Liver (tissue), 9 donors: ENCODE data around the gene NFATC1. TPM values are rescaled to one million over a fixed set of nuclear protein-coding genes. Genes with fewer than 3 reads are reported as not detected.

Source experiments
- DNase-seq: peaks from one replicate; pipeline ENCODE4 v3.0.0-alpha.2; 2017; ENCODE audit warnings: low spot score
- H3K27ac ChIP-seq, 2 donors: one replicate each; pipeline ENCODE4 v1.7.0; 2013; ENCODE audit warnings: inconsistent platforms in 2 of 2, low read length in 2 of 2, control low read depth in 1 of 2, low read depth in 1 of 2, mild to moderate bottlenecking in 1 of 2
- H3K27me3 ChIP-seq, 4 donors: one replicate each; pipeline versions ENCODE4 v1.6.1 to v1.7.0; 2013; ENCODE audit warnings: low read length in 3 of 4, inconsistent platforms in 1 of 4, mild to moderate bottlenecking in 1 of 4, moderate library complexity in 1 of 4; ENCODE audit not compliant: control insufficient read depth in 4 of 4, insufficient read depth in 4 of 4
- H3K36me3 ChIP-seq, 4 donors: one replicate each; pipeline versions ENCODE4 v1.6.1 to v1.7.0; 2013; ENCODE audit warnings: low read length in 3 of 4, mild to moderate bottlenecking in 3 of 4, low read depth in 1 of 4, moderate library complexity in 1 of 4; ENCODE audit not compliant: control insufficient read depth in 4 of 4, insufficient read depth in 3 of 4
- H3K4me1 ChIP-seq, 4 donors: one replicate each; pipeline versions ENCODE4 v1.6.1 to v1.7.0; 2013; ENCODE audit warnings: low read length in 3 of 4, mild to moderate bottlenecking in 3 of 4, moderate library complexity in 1 of 4; ENCODE audit not compliant: control insufficient read depth in 4 of 4, insufficient read depth in 4 of 4
- H3K4me3 ChIP-seq, 3 donors: one replicate each; pipeline versions ENCODE4 v1.6.1 to v1.7.0; 2013; ENCODE audit warnings: low read length in 3 of 3, control low read depth in 1 of 3, low read depth in 1 of 3, mild to moderate bottlenecking in 1 of 3
- H3K9ac ChIP-seq, 2 donors: one replicate each; pipeline ENCODE4 v1.7.0; 2013; ENCODE audit warnings: low read length in 2 of 2, mild to moderate bottlenecking in 2 of 2, moderate library complexity in 2 of 2, control low read depth in 1 of 2, low read depth in 1 of 2
- H3K9me3 ChIP-seq, 4 donors: one replicate each; pipeline versions ENCODE4 v1.6.1 to v1.7.0; 2013; ENCODE audit warnings: low read length in 3 of 4; ENCODE audit not compliant: control insufficient read depth in 4 of 4
- CTCF ChIP-seq: fragments of 150-350 bp; IDR thresholded peaks from 2 replicates; pipeline ENCODE4 v1.5.1; 2017; ENCODE audit warnings: improper control_type of control experiment, low read depth, low read length; ENCODE audit not compliant: missing input control
- EGR1 ChIP-seq, 2 donors: IDR thresholded peaks; 2 replicates each; pipeline ENCODE4 v1.6.1; 2016 to 2018; ENCODE audit warnings: antibody characterized with exemption in 2 of 2, low read depth in 2 of 2
- FOXA1 ChIP-seq: IDR thresholded peaks from 2 replicates; pipeline ENCODE4 v1.6.1; 2016; ENCODE audit warnings: antibody characterized with exemption
- FOXA2 ChIP-seq: IDR thresholded peaks from 2 replicates; pipeline ENCODE4 v1.6.1; 2016; ENCODE audit warnings: antibody characterized with exemption
- GABPA ChIP-seq, 2 donors: IDR thresholded peaks in 1 of 2; conservative IDR thresholded peaks in 1 of 2; 2 replicates each; pipeline ENCODE4 v1.6.1; 2016; ENCODE audit warnings: antibody characterized with exemption in 2 of 2, mild to moderate bottlenecking in 1 of 2, moderate library complexity in 1 of 2
- HNF4G ChIP-seq: IDR thresholded peaks from 2 replicates; pipeline ENCODE4 v1.6.1; 2016; ENCODE audit warnings: antibody characterized with exemption
- JUND ChIP-seq, 2 donors: IDR thresholded peaks; 2 replicates each; pipeline ENCODE4 v1.6.1; 2016; ENCODE audit warnings: antibody characterized with exemption in 2 of 2
- NR2F2 ChIP-seq: IDR thresholded peaks from 2 replicates; pipeline ENCODE4 v1.6.1; 2016; ENCODE audit warnings: antibody characterized with exemption
- RAD21 ChIP-seq, 2 donors: IDR thresholded peaks; 2 replicates each; pipeline ENCODE4 v1.6.1; 2016; ENCODE audit warnings: antibody characterized with exemption in 2 of 2, mild to moderate bottlenecking in 2 of 2
- REST ChIP-seq: IDR thresholded peaks from 2 replicates; pipeline ENCODE4 v1.6.1; 2016; ENCODE audit warnings: antibody characterized with exemption, mild to moderate bottlenecking
- RXRA ChIP-seq, 2 donors: IDR thresholded peaks; 2 replicates each; pipeline ENCODE4 v1.6.1; 2017 to 2018; ENCODE audit warnings: antibody characterized with exemption in 2 of 2, mild to moderate bottlenecking in 1 of 2
- SP1 ChIP-seq: IDR thresholded peaks from 2 replicates; pipeline ENCODE4 v1.6.1; 2018; ENCODE audit warnings: antibody characterized with exemption, mild to moderate bottlenecking
- TAF1 ChIP-seq: conservative IDR thresholded peaks from 2 replicates; pipeline ENCODE4 v1.6.1; 2016; ENCODE audit warnings: antibody characterized with exemption, mild to moderate bottlenecking
- YY1 ChIP-seq: IDR thresholded peaks from 2 replicates; pipeline ENCODE4 v1.6.1; 2016; ENCODE audit warnings: antibody characterized with exemption, mild to moderate bottlenecking
- WGBS: extraction: QIAGEN DNeasy Blood & Tissue Kit; methylation state at CpG from one replicate; pipeline ENCODE4 v1.1.7; 2013; 5-methylcytosine and 5-hydroxymethylcytosine counted together
- polyA plus RNA-seq, 2 donors: library from polyadenylated mRNA; stranded (reverse) in 1 of 2; unstranded in 1 of 2; fragments of 200-250 nt in 1 of 2; fragments of >200 nt in 1 of 2; fragmentation: Nextera tagmentation in 1 of 2; extraction: Ambion mirVana in 1 of 2; gene quantifications; one replicate each; pipeline versions ENCODE4 v1.2.1 to v1.2.3, GENCODE V29; 2013 to 2015
- total RNA-seq, 2 donors: library from RNA; depleted of rRNA; stranded (reverse); fragments of >200 nt; gene quantifications; one replicate each; pipeline ENCODE4 v1.2.3, GENCODE V29; 2014
- TF ChIP-seq, protein P1 (sequence below): IDR thresholded peaks from 2 replicates; pipeline ENCODE4 v1.6.1; 2016; ENCODE audit warnings: antibody characterized with exemption
- TF ChIP-seq, protein P2 (sequence below): IDR thresholded peaks from 2 replicates; pipeline ENCODE4 v1.6.1; 2016; ENCODE audit warnings: antibody characterized with exemption
- donor health status: healthy.
- donor health status: healthy.
- donor health status: healthy.
- donor health status: healthy.
- donor health status: healthy.

NFATC1 gene
- total and polyA plus RNA-seq, 4 donors = 0.57 to 2.2 (median 1.3) TPM

GRCh38 chr18:79372991-79373390 is 22.7 kb upstream of the NFATC1 start:
- WGBS = 88% methylated on average over 2 of the region's 2 CpGs
- TF ChIP-seq, protein P1, sequence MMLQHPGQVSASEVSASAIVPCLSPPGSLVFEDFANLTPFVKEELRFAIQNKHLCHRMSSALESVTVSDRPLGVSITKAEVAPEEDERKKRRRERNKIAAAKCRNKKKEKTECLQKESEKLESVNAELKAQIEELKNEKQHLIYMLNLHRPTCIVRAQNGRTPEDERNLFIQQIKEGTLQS = no peak
- TF ChIP-seq FOXA2 (no peak), YY1 (no peak), FOXA1 (no peak), TAF1 (no peak), CTCF (no peak), JUND (IDR thresholded peaks at IDR 0.05) (no peak), RAD21 (IDR thresholded peaks at IDR 0.05) (no peak), NR2F2 (no peak), EGR1 (IDR thresholded peaks at IDR 0.05; ENCODE audit: low read depth in 2 of 2) (no peak)
- TF ChIP-seq, protein P2, sequence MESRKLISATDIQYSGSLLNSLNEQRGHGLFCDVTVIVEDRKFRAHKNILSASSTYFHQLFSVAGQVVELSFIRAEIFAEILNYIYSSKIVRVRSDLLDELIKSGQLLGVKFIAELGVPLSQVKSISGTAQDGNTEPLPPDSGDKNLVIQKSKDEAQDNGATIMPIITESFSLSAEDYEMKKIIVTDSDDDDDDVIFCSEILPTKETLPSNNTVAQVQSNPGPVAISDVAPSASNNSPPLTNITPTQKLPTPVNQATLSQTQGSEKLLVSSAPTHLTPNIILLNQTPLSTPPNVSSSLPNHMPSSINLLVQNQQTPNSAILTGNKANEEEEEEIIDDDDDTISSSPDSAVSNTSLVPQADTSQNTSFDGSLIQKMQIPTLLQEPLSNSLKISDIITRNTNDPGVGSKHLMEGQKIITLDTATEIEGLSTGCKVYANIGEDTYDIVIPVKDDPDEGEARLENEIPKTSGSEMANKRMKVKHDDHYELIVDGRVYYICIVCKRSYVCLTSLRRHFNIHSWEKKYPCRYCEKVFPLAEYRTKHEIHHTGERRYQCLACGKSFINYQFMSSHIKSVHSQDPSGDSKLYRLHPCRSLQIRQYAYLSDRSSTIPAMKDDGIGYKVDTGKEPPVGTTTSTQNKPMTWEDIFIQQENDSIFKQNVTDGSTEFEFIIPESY = no peak
- DNase-seq = no peak
- Histone ChIP-seq H3K27ac (no peak overlapping the region), H3K9ac (no peak overlapping the region), H3K4me3 (no peak overlapping the region), H3K4me1 (no peaks in the 10 kb centered on the region), H3K9me3 (no peaks in the 10 kb centered on the region), H3K36me3 (peaks cover 4 to 13% (median 5%) of the 10 kb centered on the region in 4 donors), H3K27me3 (no peaks in the 10 kb centered on the region)

DNA sequence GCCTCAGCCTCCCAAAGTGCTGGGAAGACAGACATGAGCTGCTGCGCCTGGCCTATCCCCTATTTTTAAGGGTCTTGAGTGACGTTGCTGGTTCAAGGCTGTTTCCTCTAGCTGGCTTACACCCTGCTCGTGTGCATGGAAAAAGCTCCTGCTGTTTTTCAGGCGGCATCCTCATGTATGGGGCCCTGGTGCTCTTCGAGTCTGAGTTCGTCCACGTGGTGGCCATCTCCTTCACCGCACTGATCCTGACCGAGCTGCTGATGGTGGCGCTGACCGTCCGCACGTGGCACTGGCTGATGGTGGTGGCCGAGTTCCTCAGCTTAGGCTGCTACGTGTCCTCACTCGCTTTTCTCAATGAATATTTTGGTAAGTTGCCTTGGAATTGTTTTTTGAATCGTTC is 22.0 kb upstream of the NFATC1 start:
- Histone ChIP-seq H3K27ac (no peak overlapping the region), H3K9me3 (no peaks in the 10 kb centered on the region), H3K9ac (no peak overlapping the region), H3K36me3 (peaks cover 4 to 16% (median 7%) of the 10 kb centered on the region in 4 donors), H3K4me3 (no peak overlapping the region), H3K4me1 (no peaks in the 10 kb centered on the region), H3K27me3 (no peaks in the 10 kb centered on the region)
- no peak for DNase-seq
- TF ChIP-seq SP1 = no peak
- no peak for TF ChIP-seq HNF4G
- no peak for TF ChIP-seq CTCF
- no peak for TF ChIP-seq FOXA1
- no peak for TF ChIP-seq REST
- no peak for TF ChIP-seq FOXA2
- no peak for TF ChIP-seq EGR1 (IDR thresholded peaks at IDR 0.05; ENCODE audit: low read depth in 2 of 2)
- TF ChIP-seq RAD21 (IDR thresholded peaks at IDR 0.05) = no peak
- TF ChIP-seq GABPA (IDR thresholded peaks at IDR 0.05 in 1 of 2, conservative IDR thresholded peaks at IDR 0.05 in 1 of 2) = no peak
- TF ChIP-seq TAF1 = no peak
- TF ChIP-seq, protein P1 = no peak
- no peak for TF ChIP-seq RXRA (IDR thresholded peaks at IDR 0.05)
- no peak for TF ChIP-seq YY1
- no peak for TF ChIP-seq JUND (IDR thresholded peaks at IDR 0.05)
- 92% methylated on average over 17 of the region's 17 CpGs for WGBS
